BE2C (cell line): Measurements from ENCODE around the gene TMEM63B.

Source experiments
- DNase-seq: peaks from one replicate; pipeline ENCODE4 v3.0.0-alpha.2; 2020
- H3K27me3 ChIP-seq: fragments of 250-450 bp; sonication (Bioruptor Pico); 2 replicates; pipeline ENCODE4 v1.5.1; 2020; ENCODE audit warnings: mild to moderate bottlenecking
- H3K36me3 ChIP-seq: fragments of 250-450 bp; sonication (Bioruptor Pico); 2 replicates; pipeline ENCODE4 v1.5.1; 2020; ENCODE audit warnings: mild to moderate bottlenecking
- H3K4me1 ChIP-seq: fragments of 250-450 bp; sonication (Bioruptor Pico); 2 replicates; pipeline ENCODE4 v1.5.1; 2020
- H3K4me3 ChIP-seq: 2 replicates; pipeline ENCODE4 v1.5.1; 2011; ENCODE audit warnings: low read depth, low read length
- H3K9me3 ChIP-seq: fragments of 250-450 bp; sonication (Bioruptor Pico); 2 replicates; pipeline ENCODE4 v1.5.1; 2020
- TF ChIP-seq, protein P1 (sequence below): IDR thresholded peaks from 2 replicates; pipeline ENCODE4 v1.5.1; 2012; ENCODE audit warnings: mild to moderate bottlenecking, low read depth, low read length

Gene TMEM63B

DNA sequence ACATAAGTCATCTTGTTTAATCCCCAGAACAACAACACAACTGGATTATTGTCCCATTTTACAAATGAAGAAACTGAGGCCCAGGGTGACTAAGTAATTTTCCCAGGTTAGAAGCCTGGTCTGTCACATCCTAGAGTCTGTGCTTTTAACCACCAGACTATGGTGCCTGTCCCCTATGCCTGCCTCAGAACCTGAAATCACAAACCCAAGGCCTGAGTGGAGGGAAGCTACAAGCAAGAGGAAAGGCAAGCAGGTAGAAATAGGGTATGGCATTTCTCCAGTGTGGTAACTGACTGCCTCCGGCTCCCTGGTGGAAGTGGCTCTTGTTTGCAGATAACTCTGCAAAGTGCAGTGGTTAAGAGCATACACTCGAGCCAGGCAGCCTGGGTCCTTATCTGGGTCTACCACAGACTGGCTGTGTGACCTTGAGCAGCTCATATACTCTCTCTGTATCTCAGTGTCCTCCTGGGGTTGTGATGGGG, 2.5 kb downstream of the TMEM63B start:
- TF ChIP-seq, protein P1, sequence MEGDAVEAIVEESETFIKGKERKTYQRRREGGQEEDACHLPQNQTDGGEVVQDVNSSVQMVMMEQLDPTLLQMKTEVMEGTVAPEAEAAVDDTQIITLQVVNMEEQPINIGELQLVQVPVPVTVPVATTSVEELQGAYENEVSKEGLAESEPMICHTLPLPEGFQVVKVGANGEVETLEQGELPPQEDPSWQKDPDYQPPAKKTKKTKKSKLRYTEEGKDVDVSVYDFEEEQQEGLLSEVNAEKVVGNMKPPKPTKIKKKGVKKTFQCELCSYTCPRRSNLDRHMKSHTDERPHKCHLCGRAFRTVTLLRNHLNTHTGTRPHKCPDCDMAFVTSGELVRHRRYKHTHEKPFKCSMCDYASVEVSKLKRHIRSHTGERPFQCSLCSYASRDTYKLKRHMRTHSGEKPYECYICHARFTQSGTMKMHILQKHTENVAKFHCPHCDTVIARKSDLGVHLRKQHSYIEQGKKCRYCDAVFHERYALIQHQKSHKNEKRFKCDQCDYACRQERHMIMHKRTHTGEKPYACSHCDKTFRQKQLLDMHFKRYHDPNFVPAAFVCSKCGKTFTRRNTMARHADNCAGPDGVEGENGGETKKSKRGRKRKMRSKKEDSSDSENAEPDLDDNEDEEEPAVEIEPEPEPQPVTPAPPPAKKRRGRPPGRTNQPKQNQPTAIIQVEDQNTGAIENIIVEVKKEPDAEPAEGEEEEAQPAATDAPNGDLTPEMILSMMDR, result no peak
- Histone ChIP-seq H3K4me3 (no peak overlapping the region), H3K4me1 (peaks cover 13% of the 10 kb centered on the region), H3K27me3 (no peaks in the 10 kb centered on the region), H3K9me3 (no peaks in the 10 kb centered on the region), H3K36me3 (no peaks in the 10 kb centered on the region; the same call in none of the 2 replicates)
- peak; percentile 33 for DNase-seq

DNA sequence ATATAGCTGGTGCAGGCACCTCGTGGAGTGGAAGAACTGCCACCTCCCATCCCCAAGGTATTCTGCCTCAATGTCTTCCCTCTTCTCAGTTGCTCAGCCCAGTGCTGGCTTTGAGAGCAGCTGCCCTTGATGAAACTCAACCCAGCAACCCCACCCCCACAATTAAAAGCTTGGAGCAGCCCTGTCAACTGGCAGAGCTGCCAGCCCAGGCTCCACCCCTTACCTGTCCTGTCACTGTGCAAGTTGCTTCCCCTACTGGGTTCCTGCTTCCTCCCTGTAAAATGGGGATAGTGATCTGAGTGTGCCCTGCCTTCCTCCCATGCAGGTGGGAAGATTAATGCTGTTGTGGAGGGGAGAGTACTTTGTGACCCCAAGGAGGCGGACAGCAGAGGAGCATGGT, 4.5 kb downstream of the TMEM63B start:
- H3K27me3 ChIP-seq, result no peaks in the 10 kb centered on the region
- H3K9me3 ChIP-seq, result no peaks in the 10 kb centered on the region
- no peak overlapping the region for H3K4me3 ChIP-seq
- peaks cover 13% of the 10 kb centered on the region for H3K4me1 ChIP-seq
- no peaks in the 10 kb centered on the region for H3K36me3 ChIP-seq
- no peak for DNase-seq
- TF ChIP-seq, protein P1, result no peak

DNA sequence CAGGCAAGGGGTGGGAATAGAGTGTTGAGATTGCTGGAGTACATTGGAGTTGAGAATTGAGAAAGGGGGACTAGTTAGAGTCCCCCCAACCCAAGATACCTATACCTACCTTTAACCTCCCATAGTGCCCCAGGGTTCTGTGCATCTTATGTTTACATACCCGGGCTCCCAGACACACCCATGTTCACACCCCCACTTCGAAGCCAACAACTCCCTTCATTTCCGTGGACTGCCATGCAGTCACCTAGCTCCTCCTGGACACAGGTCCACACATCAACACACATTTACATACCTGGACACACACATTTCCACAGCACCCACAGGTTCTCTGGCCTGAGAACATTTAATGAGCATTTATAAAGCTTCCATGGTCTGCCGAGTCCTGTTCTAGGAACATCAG, 5.1 kb downstream of the TMEM63B start:
- no peak overlapping the region for H3K4me3 ChIP-seq
- H3K9me3 ChIP-seq, result no peaks in the 10 kb centered on the region
- H3K27me3 ChIP-seq, result no peaks in the 10 kb centered on the region
- TF ChIP-seq, protein P1, result no peak
- DNase-seq, result no peak
- H3K36me3 ChIP-seq, result no peaks in the 10 kb centered on the region
- H3K4me1 ChIP-seq, result peaks cover 13% of the 10 kb centered on the region

DNA sequence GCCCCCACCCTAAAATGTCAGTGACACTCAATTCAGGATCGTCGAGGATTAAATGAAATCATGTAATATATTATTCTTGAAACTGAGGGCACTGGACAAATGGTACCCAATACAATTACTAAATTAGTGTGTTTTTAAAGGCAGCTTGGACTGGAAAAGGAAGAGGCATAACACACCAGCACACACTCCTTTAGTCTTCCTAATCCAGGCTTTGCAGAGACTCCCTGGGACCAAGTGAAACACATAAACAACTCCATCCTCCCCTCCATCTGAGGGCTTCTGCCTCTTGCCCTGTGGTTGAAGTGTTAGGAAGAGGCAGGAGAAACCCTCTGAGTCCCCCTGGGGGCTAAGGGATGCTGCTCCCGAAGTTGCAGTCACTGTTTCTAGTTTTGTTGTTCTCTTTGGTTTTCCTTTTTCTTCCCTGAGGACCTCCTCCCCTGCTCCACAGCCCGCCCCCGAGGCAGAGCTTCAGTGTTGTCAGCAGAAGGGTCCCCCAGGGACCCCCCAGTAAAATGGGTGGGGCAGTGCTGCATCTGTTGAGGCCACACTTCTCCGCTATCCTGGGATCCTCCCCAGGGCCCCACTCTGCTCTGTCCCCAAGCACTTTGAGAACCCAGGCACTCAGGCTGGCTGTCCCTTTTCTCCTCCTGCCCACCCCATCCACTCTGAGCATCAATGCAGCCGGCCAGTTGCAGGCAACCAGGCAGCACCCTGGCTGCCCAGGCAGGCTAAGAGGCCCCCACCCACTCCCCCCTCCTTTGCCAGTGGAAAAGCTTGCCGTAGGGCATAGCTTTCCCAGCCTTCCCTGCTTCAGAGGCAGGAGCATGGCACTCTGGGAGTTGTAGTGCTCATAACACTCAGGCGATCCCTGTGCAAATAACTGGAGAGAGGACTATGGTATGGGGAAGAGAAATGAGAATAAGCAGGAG, 5.9 kb downstream of the TMEM63B start:
- peak; percentile 94 for DNase-seq
- TF ChIP-seq, protein P1, result peak; percentile 14; the same call in 1 of the 2 replicates
- no peaks in the 10 kb centered on the region for H3K36me3 ChIP-seq
- peak overlapping the region; percentile 28; the same call in 1 of the 2 replicates for H3K4me3 ChIP-seq
- peaks cover 13% of the 10 kb centered on the region for H3K4me1 ChIP-seq
- H3K9me3 ChIP-seq, result no peaks in the 10 kb centered on the region
- H3K27me3 ChIP-seq, result no peaks in the 10 kb centered on the region

DNA sequence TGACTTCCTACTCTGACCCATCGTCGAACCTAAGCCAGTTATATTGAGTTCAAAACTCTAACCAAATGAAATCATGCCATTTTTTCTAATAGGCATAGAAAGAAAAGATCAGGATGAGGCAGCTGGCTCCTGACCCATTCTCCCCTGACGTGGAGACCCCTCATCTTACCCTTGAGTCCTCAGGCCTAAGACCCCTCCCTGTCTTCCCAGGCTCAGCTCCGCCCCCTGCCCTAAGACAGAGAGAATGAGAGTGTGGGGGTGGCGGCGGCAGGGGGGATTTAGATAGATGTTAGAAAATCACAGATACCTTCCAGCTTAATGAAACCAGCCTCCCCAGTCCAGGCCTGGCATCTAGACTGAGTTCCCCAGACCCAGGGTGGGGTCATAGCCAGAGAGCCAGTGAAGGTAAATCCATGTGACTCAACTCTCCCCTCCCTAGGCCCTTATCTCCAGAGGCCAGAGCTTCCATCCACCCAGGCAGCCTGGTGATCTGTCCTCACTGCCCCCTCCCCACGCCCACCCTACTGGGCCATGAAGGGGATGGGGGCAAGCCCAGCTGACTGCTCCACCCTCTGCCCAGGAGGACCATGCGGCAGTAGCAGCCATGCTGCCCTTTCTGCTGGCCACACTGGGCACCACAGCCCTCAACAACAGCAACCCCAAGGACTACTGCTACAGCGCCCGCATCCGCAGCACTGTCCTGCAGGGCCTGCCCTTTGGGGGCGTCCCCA, 6.8 kb downstream of the TMEM63B start:
- no peak overlapping the region for H3K4me3 ChIP-seq
- H3K36me3 ChIP-seq, result no peaks in the 10 kb centered on the region
- DNase-seq, result no peak
- no peaks in the 10 kb centered on the region for H3K9me3 ChIP-seq
- no peaks in the 10 kb centered on the region for H3K27me3 ChIP-seq
- H3K4me1 ChIP-seq, result peaks cover 13% of the 10 kb centered on the region
- TF ChIP-seq, protein P1, result no peak
